ENCODE measurements around the gene PLCL1. TPM values are rescaled to one million over a fixed set of nuclear protein-coding genes. Genes with fewer than 3 reads are reported as not detected.

Gene PLCL1
- total and polyA plus RNA-seq, 10 donors, result 0.54 to 6.5 (median 4.0) TPM

DNA sequence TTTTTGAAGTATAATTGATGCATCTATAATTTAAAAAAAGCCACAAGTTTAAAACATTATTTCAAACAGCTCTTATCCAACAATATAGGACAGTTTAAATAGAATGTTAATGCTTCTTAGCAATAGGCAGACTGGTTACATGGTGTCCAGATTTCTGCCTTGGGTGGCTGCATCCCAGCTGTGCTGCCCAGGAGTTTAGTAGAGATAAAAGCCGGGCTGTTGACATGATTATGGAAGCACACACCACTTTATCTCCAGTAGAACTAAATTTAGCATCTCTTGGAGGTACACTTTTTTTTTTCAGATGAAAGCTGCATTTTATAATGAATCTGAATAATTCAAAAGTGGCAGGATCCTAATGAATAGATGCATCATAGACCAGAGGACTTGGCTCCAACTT lies 309.7 kb downstream of the PLCL1 start:
- peaks cover 0 to 11% (median 0%) of the 10 kb centered on the region in 6 donors for H3K4me1 ChIP-seq
- no peaks in the 10 kb centered on the region for H3K9me3 ChIP-seq
- TF ChIP-seq POLR2A (IDR thresholded peaks at IDR 0.05) (no peak), POLR2AphosphoS5 (IDR thresholded peaks at IDR 0.05) (no peak)
- TF ChIP-seq, protein P1, sequence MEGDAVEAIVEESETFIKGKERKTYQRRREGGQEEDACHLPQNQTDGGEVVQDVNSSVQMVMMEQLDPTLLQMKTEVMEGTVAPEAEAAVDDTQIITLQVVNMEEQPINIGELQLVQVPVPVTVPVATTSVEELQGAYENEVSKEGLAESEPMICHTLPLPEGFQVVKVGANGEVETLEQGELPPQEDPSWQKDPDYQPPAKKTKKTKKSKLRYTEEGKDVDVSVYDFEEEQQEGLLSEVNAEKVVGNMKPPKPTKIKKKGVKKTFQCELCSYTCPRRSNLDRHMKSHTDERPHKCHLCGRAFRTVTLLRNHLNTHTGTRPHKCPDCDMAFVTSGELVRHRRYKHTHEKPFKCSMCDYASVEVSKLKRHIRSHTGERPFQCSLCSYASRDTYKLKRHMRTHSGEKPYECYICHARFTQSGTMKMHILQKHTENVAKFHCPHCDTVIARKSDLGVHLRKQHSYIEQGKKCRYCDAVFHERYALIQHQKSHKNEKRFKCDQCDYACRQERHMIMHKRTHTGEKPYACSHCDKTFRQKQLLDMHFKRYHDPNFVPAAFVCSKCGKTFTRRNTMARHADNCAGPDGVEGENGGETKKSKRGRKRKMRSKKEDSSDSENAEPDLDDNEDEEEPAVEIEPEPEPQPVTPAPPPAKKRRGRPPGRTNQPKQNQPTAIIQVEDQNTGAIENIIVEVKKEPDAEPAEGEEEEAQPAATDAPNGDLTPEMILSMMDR (IDR thresholded peaks at IDR 0.05 in 8 of 11, conservative IDR thresholded peaks at IDR 0.05 in 3 of 11), result no peak
- H3K27ac ChIP-seq, result no peak overlapping the region
- no peak for DNase-seq
- H3K27me3 ChIP-seq (replicated peaks in 1 of 7), result no peaks in the 10 kb centered on the region
- intact Hi-C loops (cut with DNase I; ENCODE audit: low total_unique reads), result no loop called here
- 86 to 96% (median 92%) methylated on average over 1 of the region's 1 CpG for WGBS, 5 donors
- H3K36me3 ChIP-seq, result no peaks in the 10 kb centered on the region
- no peak overlapping the region for H3K4me3 ChIP-seq

DNA sequence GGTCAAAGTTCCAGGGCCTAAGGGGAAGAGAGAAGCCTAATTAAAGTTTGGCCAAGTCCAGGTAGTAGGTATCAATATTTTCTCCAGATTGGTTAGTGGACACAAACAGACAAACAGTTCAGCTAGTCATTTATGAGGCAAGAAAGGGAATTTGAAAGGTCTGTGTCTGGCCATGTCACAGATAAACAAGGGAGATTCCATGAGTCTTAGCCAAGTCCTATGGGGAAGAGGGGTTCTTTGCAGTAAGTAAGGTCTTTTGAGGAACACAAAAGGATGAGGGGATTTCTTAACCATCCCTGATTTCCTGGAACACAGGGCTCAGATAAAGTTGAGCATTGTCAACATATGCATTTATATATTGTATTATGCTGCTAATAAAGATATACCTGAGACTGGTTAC lies 310.8 kb downstream of the PLCL1 start:
- H3K36me3 ChIP-seq, result no peaks in the 10 kb centered on the region
- intact Hi-C loops (cut with DNase I; ENCODE audit: low total_unique reads), result no loop called here
- H3K27me3 ChIP-seq (replicated peaks in 1 of 7), result no peaks in the 10 kb centered on the region
- no peak for DNase-seq
- TF ChIP-seq, protein P1 (IDR thresholded peaks at IDR 0.05 in 8 of 11, conservative IDR thresholded peaks at IDR 0.05 in 3 of 11), result no peak
- TF ChIP-seq POLR2A (IDR thresholded peaks at IDR 0.05) (no peak), POLR2AphosphoS5 (IDR thresholded peaks at IDR 0.05) (no peak)
- H3K9me3 ChIP-seq, result no peaks in the 10 kb centered on the region
- H3K27ac ChIP-seq, result no peak overlapping the region
- peaks cover 0 to 11% (median 0%) of the 10 kb centered on the region in 6 donors for H3K4me1 ChIP-seq
- no peak overlapping the region for H3K4me3 ChIP-seq

DNA sequence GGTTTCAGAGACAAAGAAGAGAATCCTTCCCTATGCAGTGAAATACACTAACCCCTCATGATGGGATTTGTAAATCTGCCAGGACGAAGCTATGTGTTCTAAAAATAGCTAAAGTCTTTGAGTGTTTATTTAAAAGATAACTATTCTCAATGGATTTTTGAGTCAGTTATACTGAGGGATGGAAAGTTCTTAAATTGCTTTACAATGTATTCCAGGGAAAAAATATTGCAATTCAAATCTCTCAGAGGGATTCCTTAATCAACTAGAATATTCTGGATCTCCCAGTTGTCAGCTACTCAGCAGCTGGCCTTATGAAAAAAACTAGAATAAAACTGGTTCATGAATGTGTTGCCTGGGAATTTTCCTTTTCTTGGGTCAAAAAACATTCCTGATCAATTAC lies 312.4 kb downstream of the PLCL1 start:
- no peak for DNase-seq
- Histone ChIP-seq H3K27ac (no peak overlapping the region), H3K4me3 (no peak overlapping the region), H3K9me3 (no peaks in the 10 kb centered on the region), H3K27me3 (replicated peaks in 1 of 7) (no peaks in the 10 kb centered on the region), H3K36me3 (no peaks in the 10 kb centered on the region), H3K4me1 (peaks cover 0 to 11% (median 0%) of the 10 kb centered on the region in 6 donors)
- intact Hi-C loops (cut with DNase I; ENCODE audit: low total_unique reads), result no loop called here
- TF ChIP-seq POLR2AphosphoS5 (IDR thresholded peaks at IDR 0.05), result no peak
- 42 to 63% (median 54%) methylated on average over 1 of the region's 1 CpG for WGBS, 5 donors

DNA sequence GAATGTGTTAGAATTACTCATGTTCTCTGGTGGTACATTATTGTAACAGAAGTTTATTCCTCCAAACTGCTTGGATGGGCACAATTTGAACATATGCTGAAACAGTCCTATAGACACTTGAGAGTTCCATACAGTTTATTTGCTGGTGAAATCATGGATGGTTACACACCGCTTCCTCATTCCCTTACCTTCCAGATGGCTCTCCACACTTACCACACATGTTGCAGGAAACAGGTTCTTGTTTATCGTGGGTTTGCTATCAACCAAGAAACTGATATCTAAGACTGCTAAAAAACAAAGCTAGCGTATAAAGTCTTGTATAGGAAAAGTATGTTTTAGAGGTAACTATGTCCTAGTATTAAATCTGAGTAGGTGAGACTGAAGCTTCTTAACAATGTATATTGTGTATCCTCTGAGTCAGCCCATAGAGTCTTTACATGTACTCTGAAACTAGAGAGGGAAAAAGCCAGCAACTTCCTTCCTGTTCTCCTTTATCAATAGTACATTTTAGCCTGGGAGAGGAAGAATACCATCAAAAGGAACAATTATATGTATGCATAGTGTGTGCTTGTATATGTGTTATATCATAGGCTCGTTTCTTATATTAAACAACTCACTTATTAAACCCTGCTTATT lies 313.1 kb downstream of the PLCL1 start:
- no peaks in the 10 kb centered on the region for H3K27me3 ChIP-seq (replicated peaks in 1 of 7)
- peaks cover 0 to 11% (median 0%) of the 10 kb centered on the region in 6 donors for H3K4me1 ChIP-seq
- no peaks in the 10 kb centered on the region for H3K36me3 ChIP-seq
- no peak for DNase-seq
- no peaks in the 10 kb centered on the region for H3K9me3 ChIP-seq
- WGBS, 5 donors, result 53 to 69% (median 61%) methylated on average over 4 of the region's 4 CpGs
- H3K4me3 ChIP-seq, result no peak overlapping the region
- H3K27ac ChIP-seq, result no peak overlapping the region
- intact Hi-C loops (cut with DNase I; ENCODE audit: low total_unique reads), result no loop called here
- TF ChIP-seq, protein P1 (IDR thresholded peaks at IDR 0.05 in 8 of 11, conservative IDR thresholded peaks at IDR 0.05 in 3 of 11), result no peak
- no peak for TF ChIP-seq POLR2AphosphoS5 (IDR thresholded peaks at IDR 0.05)
- TF ChIP-seq POLR2A (IDR thresholded peaks at IDR 0.05), result no peak
